Immature natural killer cell (primary cell): ENCODE data around the gene GAL3ST3. TPM values are rescaled to one million over a fixed set of nuclear protein-coding genes. Genes with fewer than 3 reads are reported as not detected.
A peak's percentile ranks its signal among the peaks of the same experiment; 100 is the strongest.
"Not testable (repeated sequence)": the region's sequence is repeated elsewhere in the genome, so short reads cannot be mapped to it uniquely, and the experiment has no call there.

Experiments
- DNase-seq, 3 donors: peaks; one replicate each; pipeline ENCODE4 v3.0.0; 2022; ENCODE audit warnings: mixed read lengths in 1 of 3
- H3K27ac Mint-ChIP-seq, 6 donors: one replicate each; pipeline ENCODE4 v1.8.0; 2020; ENCODE audit warnings: mixed read lengths in 6 of 6, mild to moderate bottlenecking in 5 of 6, inconsistent platforms in 4 of 6, moderate library complexity in 3 of 6
- H3K27me3 Mint-ChIP-seq, 3 donors: one replicate each; pipeline ENCODE4 v1.8.0; 2020 to 2021; ENCODE audit warnings: low read depth in 3 of 3, mild to moderate bottlenecking in 3 of 3, mixed read lengths in 3 of 3, moderate library complexity in 3 of 3, inconsistent platforms in 1 of 3
- H3K36me3 Mint-ChIP-seq, 3 donors: one replicate each; pipeline ENCODE4 v1.8.0; 2020; ENCODE audit warnings: mixed read lengths in 3 of 3, inconsistent platforms in 2 of 3, mild to moderate bottlenecking in 2 of 3
- H3K4me1 Mint-ChIP-seq, 2 donors: one replicate each; pipeline ENCODE4 v1.8.0; 2020; ENCODE audit warnings: inconsistent platforms in 2 of 2, mild to moderate bottlenecking in 2 of 2, mixed read lengths in 2 of 2, moderate library complexity in 1 of 2
- H3K4me3 Mint-ChIP-seq, 5 donors: one replicate each; pipeline ENCODE4 v1.8.0; 2020; ENCODE audit warnings: mild to moderate bottlenecking in 5 of 5, mixed read lengths in 5 of 5, inconsistent platforms in 3 of 5, moderate library complexity in 3 of 5
- H3K9me3 Mint-ChIP-seq, 6 donors: one replicate each; pipeline ENCODE4 v1.8.0; 2020; ENCODE audit warnings: mild to moderate bottlenecking in 6 of 6, mixed read lengths in 6 of 6, inconsistent platforms in 4 of 6, moderate library complexity in 3 of 6
- polyA plus RNA-seq, 3 donors: library from polyadenylated mRNA; unstranded; fragments of 300-500 nt; fragmentation: Illumina TruSeq; gene quantifications; one replicate each; pipeline ENCODE4 v1.2.3, GENCODE V29; 2021

Gene GAL3ST3
- polyA plus RNA-seq, 3 donors from 2014 or later = not detected

DNA sequence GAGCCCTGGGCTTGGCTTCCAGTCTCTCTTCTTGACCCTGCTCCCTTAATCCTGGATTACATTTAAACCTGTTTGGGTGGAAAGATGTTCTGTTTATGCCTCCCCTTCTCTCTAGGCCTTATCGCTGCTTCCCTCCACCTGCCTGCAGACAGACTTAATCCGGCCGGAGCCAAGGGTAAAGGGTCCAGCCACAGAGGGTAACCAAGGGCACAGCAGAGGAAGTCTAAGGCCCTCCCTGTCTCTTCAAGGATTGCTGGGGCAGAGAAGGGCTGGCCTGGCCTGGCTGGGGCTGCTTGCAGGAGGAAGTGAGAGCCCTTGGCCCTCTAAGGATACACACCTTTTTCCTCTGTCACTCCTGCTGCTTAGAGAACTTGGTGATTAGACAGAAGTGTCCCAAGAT is 2.1 kb downstream of the GAL3ST3 start:
- Mint-ChIP-seq H3K36me3 (no peaks in the 10 kb centered on the region), H3K4me3 (no peak overlapping the region), H3K27me3 (peaks cover 0 to 11% (median 10%) of the 10 kb centered on the region in 3 donors), H3K9me3 (no peaks in the 10 kb centered on the region), H3K27ac (no peak overlapping the region), H3K4me1 (peaks cover 21 to 27% of the 10 kb centered on the region in 2 donors)
- DNase-seq = no peak

DNA sequence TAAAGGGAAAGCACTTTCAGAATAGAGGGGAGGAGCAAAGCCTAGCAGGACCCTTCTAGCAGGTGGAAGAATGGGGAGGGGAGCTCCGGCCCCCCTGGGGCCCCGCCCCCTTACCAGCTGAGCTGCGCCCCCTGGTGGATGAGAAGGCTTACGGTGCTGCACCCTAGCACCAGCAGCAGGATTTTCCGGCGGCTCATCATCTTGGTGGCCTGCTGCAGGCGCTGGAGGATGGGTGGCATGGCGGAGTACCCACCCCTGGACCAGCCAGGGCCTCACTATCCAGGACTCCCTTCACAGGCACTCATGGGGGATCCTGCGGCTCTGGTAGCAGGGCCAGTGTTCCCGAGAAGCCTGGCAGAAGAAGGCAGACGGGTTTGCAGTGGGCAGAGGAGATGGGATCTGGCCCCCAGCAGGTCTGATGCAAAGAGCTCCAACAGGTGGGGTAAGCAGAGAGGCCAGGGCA is 3.8 kb downstream of the GAL3ST3 start:
- Mint-ChIP-seq H3K4me3 (peak overlapping the region; percentile 22 to 74 (median 50)), H3K9me3 (no peaks in the 10 kb centered on the region), H3K27me3 (peaks cover 0 to 11% (median 10%) of the 10 kb centered on the region in 3 donors), H3K4me1 (peaks cover 14 to 18% of the 10 kb centered on the region in 2 donors), H3K27ac (peak overlapping the region; percentile 46 to 89 (median 81)), H3K36me3 (no peaks in the 10 kb centered on the region)
- DNase-seq = peak; percentile 81 to 84 (median 81)

DNA sequence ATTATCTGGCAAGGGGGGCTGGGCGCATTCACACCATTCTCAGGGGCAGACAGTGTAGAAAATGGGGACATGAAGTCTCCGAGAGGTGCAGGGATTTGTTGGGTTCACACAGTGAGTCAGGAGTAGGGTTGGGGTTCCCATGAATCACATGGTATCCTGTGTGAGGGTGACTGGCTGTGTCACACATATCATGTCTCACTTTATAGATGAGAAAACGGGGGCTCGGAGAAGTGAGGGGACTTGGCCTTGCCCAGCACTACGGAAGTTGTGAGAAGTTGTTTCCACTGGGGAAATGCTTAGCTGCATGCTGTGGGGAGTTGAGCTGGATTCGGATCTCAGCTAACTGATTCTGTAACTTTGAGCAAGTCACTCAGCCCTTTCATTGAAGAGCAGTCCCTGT is 4.2 kb downstream of the GAL3ST3 start:
- Mint-ChIP-seq H3K27me3 (peaks cover 0 to 11% (median 9%) of the 10 kb centered on the region in 3 donors), H3K36me3 (no peaks in the 10 kb centered on the region), H3K4me3 (peak overlapping the region; percentile 22 to 74 (median 50)), H3K9me3 (no peaks in the 10 kb centered on the region), H3K4me1 (peaks cover 14 to 18% of the 10 kb centered on the region in 2 donors), H3K27ac (peak overlapping the region; percentile 46 to 89 (median 81))
- DNase-seq = no peak

DNA sequence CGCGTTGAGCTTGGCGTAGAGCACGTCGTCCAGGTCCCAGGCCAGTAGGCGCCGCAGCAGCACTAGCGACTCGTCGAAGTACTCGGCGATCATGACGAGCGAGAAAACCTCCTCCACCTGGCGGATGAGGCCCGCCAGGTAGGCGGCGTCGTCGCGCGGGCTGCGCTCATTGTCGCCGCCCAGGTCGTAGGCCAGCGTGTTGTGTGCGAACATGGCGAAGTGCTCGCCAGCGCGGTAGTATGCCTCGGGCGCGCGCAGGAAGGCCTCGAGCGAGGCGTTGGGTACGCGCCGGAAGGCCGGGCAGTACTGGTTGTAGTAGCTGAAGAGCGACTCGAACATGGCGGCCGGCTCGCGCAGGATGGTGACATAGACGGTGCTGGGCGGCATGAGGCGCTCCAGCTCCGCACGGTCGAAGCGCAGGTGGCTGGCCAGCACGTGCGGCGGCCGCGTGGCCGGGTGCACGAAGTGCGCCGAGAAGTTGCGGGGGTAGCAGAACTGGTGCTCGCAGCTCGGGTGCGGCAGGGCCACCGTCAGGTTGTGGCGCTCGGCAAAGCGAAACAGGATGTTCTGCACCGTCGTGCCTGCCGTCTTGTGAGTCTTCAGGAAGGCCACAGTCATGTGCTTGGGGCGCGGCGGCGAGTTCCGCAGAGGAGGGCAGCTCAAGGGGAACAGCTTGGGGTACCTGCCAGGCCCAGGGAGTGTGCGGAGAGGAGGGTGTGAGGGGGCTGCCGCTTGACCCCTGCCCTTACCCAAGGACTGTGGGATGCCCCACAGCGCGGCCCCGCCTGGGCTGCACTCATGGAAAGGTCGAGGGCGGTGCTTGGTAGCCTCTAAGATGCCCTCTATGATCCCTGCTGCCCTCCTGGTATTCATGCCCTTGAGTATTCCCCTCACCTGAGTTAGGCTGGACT is 5.7 kb downstream of the GAL3ST3 start:
- Mint-ChIP-seq H3K4me1 (peaks cover 12 to 18% of the 10 kb centered on the region in 2 donors), H3K9me3 (no peaks in the 10 kb centered on the region), H3K27me3 (peaks cover 0 to 9% (median 4%) of the 10 kb centered on the region in 3 donors), H3K4me3 (no peak overlapping the region), H3K27ac (no peak overlapping the region), H3K36me3 (no peaks in the 10 kb centered on the region)
- no peak for DNase-seq

DNA sequence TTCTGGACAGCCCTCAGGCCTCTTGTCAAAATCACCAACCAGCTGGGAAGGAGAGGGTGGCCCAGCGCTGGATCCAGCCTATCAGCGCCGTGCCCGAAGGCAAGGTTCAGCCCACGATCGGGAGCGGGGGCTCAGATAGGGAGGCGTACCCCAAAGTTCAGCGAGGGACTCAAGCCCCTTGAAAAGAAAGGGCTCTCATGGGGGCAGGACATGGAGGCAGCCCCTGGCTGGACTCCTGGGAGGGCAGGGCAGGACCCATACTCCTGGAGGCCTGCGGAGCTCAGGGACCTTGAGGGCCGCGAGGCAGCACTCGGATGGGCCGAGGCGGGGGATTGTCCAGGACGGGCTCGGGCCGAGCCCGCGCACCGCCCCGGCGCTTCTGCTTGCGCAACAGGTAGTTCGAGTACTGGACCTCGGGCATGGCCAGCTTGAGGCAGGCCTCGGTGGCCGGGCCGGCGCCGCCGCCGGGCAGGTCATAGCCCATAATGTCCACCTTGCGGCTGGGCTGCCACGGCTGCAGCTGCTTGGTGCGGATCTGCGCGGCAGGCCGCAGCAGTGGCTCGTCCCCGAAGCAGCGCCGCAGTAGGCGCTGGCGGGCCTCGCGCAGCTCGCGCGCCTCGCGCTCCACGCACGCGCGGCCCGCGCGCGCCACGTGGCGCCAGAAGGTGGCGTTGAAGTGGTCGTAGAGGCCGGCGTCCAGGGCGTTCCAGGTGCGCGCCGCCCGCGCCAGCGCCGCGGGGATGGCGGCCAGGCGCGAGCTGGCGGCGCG is 6.5 kb downstream of the GAL3ST3 start:
- Mint-ChIP-seq H3K4me1 (peaks cover 12 to 18% of the 10 kb centered on the region in 2 donors), H3K4me3 (no peak overlapping the region), H3K27me3 (peaks cover 0 to 6% (median 5%) of the 10 kb centered on the region in 3 donors), H3K36me3 (no peaks in the 10 kb centered on the region), H3K9me3 (no peaks in the 10 kb centered on the region), H3K27ac (no peak overlapping the region)
- DNase-seq = no peak

DNA sequence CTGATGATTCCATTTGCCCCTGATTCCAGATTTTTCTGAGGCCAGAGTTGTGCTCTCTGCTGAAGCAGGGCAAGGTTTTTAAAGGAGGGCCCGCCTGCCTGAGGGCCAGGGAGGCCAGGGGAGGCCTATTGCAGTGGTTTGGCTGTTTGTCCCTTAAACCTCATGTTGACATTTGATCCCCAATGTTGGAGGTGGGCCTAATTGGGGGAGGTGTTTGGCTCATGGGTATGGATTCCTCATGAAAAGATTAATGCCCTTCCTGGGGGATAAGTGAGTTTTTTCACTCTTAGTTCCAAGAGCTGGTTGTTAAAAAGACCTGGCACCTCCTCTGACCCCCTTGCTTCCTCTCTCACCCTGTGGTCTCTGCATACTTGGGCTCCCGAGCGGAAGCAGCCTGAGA is 9.2 kb downstream of the GAL3ST3 start:
- H3K4me1 Mint-ChIP-seq = peaks cover 3 to 6% of the 10 kb centered on the region in 2 donors
- no peaks in the 10 kb centered on the region for H3K9me3 Mint-ChIP-seq
- no peak overlapping the region for H3K4me3 Mint-ChIP-seq
- H3K27ac Mint-ChIP-seq = no peak overlapping the region
- no peaks in the 10 kb centered on the region for H3K36me3 Mint-ChIP-seq
- DNase-seq = no peak
- H3K27me3 Mint-ChIP-seq = peaks cover 2 to 6% (median 5%) of the 10 kb centered on the region in 3 donors

DNA sequence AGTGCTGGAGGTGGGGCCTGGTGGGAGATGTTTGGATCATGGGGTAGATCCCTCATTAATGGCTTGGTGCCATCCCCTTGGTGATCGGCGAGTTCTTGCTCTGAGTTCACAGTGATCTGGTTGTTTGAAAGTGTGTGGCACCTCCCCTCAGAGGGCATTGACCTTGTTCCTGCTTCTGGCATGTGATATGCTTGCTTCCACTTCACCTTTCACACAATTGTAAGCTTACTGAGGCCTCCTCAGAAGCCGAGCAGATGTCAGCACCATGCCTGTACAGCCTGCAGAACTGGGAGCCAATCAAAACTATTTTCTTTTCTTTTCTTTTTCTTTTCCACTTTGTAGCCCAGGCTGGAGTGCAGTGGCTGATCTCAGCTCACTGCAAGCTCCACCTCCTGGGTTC is 11.6 kb downstream of the GAL3ST3 start:
- Mint-ChIP-seq H3K36me3 (no peaks in the 10 kb centered on the region), H3K4me1 (no peaks in the 10 kb centered on the region), H3K27me3 (peaks cover 5 to 6% (median 6%) of the 10 kb centered on the region in 3 donors), H3K27ac (no peak overlapping the region), H3K9me3 (no peaks in the 10 kb centered on the region), H3K4me3 (no peak overlapping the region)
- no peak for DNase-seq

DNA sequence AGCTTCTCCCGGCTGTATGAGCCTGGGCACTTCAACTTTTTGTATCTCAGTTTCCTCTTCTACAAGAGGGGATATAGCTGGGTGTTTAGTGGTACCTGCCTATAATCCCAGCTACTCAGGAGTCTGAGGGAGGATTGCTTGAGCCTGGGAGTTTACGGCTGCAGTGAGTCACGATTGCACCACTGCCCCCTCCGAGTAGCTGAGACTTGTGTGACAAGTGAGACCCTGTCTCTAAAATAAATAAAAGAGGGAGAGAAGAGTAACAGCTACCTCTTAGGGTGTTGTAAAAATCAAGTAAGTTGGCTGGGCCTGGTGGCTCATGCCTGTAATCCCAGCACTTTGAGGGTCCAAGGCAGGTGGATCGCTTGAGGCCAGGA is 12.6 kb downstream of the GAL3ST3 start:
- H3K9me3 Mint-ChIP-seq = no peaks in the 10 kb centered on the region
- H3K4me3 Mint-ChIP-seq = no peak overlapping the region
- H3K27ac Mint-ChIP-seq = no peak overlapping the region
- DNase-seq = no peak
- H3K27me3 Mint-ChIP-seq = peaks cover 5 to 6% (median 6%) of the 10 kb centered on the region in 3 donors
- H3K36me3 Mint-ChIP-seq = no peaks in the 10 kb centered on the region
- no peaks in the 10 kb centered on the region for H3K4me1 Mint-ChIP-seq

DNA sequence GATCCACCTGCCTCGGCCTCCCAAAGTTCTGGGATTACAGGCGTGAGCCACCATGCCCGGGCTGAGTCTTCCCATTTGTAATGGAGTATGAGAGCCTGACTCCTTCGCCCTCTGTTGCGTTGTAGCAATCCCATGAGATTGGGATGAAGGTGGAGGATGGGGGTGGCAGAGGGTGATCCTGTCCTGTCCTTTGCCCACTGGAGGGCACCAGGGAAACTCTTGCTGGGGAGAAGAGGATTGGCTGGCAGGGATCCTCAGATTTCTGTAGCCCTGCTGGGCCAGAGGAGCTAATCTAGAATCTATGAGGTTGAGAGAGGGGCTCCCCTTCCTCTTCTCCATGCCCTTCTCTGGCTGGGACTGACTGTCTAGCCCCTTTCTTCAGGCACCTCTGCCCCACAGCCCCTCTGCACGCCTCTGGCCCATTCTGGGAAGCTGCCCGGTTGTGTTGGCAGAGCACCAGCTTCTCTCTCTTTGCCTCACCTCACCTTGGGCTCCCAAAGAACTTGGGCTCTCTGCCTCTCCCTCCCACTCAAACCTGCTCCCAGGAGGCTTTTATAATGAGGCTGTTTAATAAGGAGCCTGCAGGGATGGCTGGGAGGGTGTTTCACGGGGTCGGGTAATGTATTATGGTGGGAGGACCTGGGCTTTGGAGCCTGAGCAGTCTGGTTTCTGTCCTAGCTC is 13.2 kb downstream of the GAL3ST3 start:
- no peaks in the 10 kb centered on the region for H3K36me3 Mint-ChIP-seq
- H3K27me3 Mint-ChIP-seq = peaks cover 4 to 6% (median 6%) of the 10 kb centered on the region in 3 donors
- no peak for DNase-seq
- no peaks in the 10 kb centered on the region for H3K4me1 Mint-ChIP-seq
- H3K27ac Mint-ChIP-seq = no peak overlapping the region
- H3K4me3 Mint-ChIP-seq = no peak overlapping the region
- no peaks in the 10 kb centered on the region for H3K9me3 Mint-ChIP-seq

DNA sequence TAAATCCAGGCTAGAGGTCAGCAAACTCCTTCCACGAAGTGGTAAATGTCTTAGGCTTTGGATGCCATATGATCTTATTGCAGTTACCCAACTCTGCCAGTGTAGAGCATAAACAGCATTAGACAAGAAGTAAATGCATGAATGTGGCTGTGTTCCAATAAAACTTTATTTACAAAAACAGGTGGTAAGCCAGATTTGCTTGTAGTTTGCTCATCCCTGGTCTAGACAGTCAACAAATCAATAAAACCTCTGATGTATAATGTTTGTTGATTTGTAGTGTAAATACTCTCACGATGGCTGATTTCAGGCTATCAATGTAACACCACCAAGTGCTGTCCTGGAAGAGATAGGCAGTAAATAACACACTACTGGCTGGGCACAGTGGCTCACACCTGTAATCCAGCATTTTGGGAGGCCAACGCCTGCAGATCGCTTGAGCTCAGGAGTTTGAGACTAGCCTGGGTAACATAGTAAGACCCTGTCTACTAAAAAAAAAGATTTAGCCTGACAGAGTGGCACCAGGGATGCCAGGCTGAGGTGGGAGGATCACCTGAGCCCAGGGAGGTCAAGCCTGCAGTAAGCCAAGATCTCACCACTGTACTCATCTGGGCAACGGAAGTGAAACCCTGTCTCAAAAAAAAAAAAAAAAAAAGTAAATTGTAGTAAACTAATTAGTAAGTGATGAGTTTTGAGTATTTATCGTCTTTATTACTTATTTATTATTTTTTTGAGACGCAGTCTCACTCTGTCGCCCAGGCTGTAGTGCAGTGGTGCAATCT is 15.8 kb downstream of the GAL3ST3 start:
- H3K27ac Mint-ChIP-seq = no peak overlapping the region
- no peaks in the 10 kb centered on the region for H3K36me3 Mint-ChIP-seq
- peaks cover 6% of the 10 kb centered on the region in 3 donors for H3K27me3 Mint-ChIP-seq
- H3K9me3 Mint-ChIP-seq = no peaks in the 10 kb centered on the region
- no peak for DNase-seq
- no peak overlapping the region for H3K4me3 Mint-ChIP-seq
- H3K4me1 Mint-ChIP-seq = no peaks in the 10 kb centered on the region

DNA sequence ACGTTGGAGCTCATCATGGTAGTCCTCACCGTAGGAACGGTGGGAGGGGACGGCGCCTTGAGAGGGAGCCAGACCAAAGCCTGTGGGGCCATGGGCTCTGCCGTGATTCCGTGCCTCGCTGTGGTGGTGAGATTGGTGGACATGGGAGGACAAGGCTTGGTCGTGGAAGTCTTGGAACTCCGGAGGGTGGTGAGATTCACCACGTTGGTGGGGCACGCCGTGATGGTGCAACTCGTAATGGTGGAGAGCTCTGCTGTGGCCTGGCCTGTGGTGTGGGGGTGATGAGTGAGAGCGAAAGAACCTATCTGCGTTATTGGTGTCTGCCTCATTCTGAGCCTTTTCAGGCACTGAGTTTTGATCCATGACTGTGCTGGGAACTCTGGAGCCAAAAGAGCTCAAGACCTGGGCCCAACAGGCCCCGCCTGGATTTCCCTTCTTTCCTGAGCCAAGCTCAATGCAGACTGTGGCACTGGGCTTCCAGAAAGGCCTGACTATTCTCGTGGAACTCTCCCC is 22.9 kb downstream of the GAL3ST3 start, which contains the start of gene CATSPER1:
Gene CATSPER1, minus strand, starts transcription at position 463 of the 513 bp plus-strand sequence. Its CDS starts 100 bp downstream, at position 363.
- DNase-seq = no peak
- peak within 1 kb of the TSS in 1 of 6 donors; percentile 64 for H3K27ac Mint-ChIP-seq

DNA sequence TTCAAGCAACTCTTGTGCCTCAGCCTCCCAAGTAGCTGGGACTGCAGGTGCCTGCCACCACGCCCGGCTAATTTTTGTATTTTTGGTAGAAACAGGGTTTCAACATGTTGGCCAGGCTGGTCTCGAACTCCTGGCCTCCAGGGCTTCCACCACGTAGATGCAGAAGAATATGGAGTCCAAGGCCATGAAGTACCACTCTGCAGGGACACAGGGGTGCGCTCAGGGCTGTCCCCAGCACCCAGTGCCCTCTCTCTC is 25.8 kb downstream of the GAL3ST3 start:
- not testable (repeated sequence) for H3K27ac Mint-ChIP-seq, H3K36me3 Mint-ChIP-seq, H3K27me3 Mint-ChIP-seq, DNase-seq, H3K9me3 Mint-ChIP-seq
- Mint-ChIP-seq H3K4me1 (peaks cover 29 to 36% of the 10 kb centered on the region in 2 donors), H3K4me3 (peak overlapping the region in 1 of 5 donors; percentile 17)

More for the DNA sequence above, 22.9 kb downstream of the GAL3ST3 start, which contains the start of gene CATSPER1:
- Mint-ChIP-seq H3K9me3 (no peaks in the 10 kb centered on the region), H3K27me3 (peaks cover 2 to 5% (median 4%) of the 10 kb centered on the region in 3 donors), H3K4me1 (peaks cover 18 to 20% of the 10 kb centered on the region in 2 donors), H3K36me3 (no peaks in the 10 kb centered on the region), H3K4me3 (no peak within 1 kb of the TSS)
